H1 (cell line): Measurements from ENCODE around the gene TNC. TPM values are rescaled to one million over a fixed set of nuclear protein-coding genes. Genes with fewer than 3 reads are reported as not detected.

Source experiments
- CTCF ChIA-PET: fragments of 300-600 bp; sonication (Branson Sonifier 250); formaldehyde crosslinking; loops from one replicate; lab custom pipeline; 2021; ENCODE audit not compliant: partially characterized antibody; lab: Charles Lee
- POLR2A ChIA-PET: fragments of 300-600 bp; sonication (Branson Sonifier 250); formaldehyde crosslinking; loops from one replicate; lab custom pipeline; 2021; ENCODE audit warnings: inconsistent platforms; ENCODE audit not compliant: partially characterized antibody; lab: Charles Lee
- DNase-seq, 2 experiments: peaks; one replicate each; pipeline versions ENCODE4 v3.0.0 to v3.0.0-alpha.2; 2010 to 2022; ENCODE audit warnings: low spot score in 2 of 2, low read depth in 1 of 2, mixed read lengths in 1 of 2
- FAIRE-seq: peaks from 2 replicates; lab custom pipeline; 2011; peaks lifted over from hg19 to GRCh38; lab: Jason Lieb, UNC
- H2AFZ ChIP-seq: 2 replicates; pipeline ENCODE4 v1.8.1; 2012; ENCODE audit warnings: low read length, inconsistent platforms
- H2AK5ac ChIP-seq: 2 replicates; pipeline ENCODE4 v1.6.1; 2013; ENCODE audit warnings: low read depth, low read length
- H2BK120ac ChIP-seq: replicated peaks from 2 replicates; pipeline ENCODE3; 2013; ENCODE audit warnings: low read depth, low read length, inconsistent platforms
- H2BK12ac ChIP-seq: 2 replicates; pipeline ENCODE4 v1.6.1; 2013; ENCODE audit warnings: low read depth, low read length
- H2BK15ac ChIP-seq: 2 replicates; pipeline ENCODE4 v1.6.1; 2013; ENCODE audit warnings: low read length
- H2BK20ac ChIP-seq: 2 replicates; pipeline ENCODE4 v1.6.1; 2013; ENCODE audit warnings: low read length
- H2BK5ac ChIP-seq: 2 replicates; pipeline ENCODE4 v1.6.1; 2013; ENCODE audit warnings: low read depth, low read length
- H3K14ac ChIP-seq: 2 replicates; pipeline ENCODE4 v1.6.1; 2013; ENCODE audit warnings: inconsistent platforms; ENCODE audit not compliant: insufficient read length
- H3K18ac ChIP-seq: 2 replicates; pipeline ENCODE4 v1.6.1; 2013; ENCODE audit warnings: low read length; ENCODE audit errors: extremely low read depth
- H3K23ac ChIP-seq: 2 replicates; pipeline ENCODE4 v1.6.1; 2013; ENCODE audit warnings: inconsistent platforms; ENCODE audit not compliant: insufficient read length
- H3K23me2 ChIP-seq: 2 replicates; pipeline ENCODE4 v1.6.1; 2013; ENCODE audit warnings: low read depth, low read length
- H3K27ac ChIP-seq: 2 replicates; pipeline ENCODE4 v1.6.1; 2011; ENCODE audit warnings: low read depth, low read length, inconsistent platforms
- H3K27me3 ChIP-seq, 4 experiments: replicated peaks in 1 of 4; 1 replicate in 1 of 4; 2 replicates in 3 of 4; pipeline versions ENCODE4 v1.6.1 to v1.8.1; 2011 to 2013; ENCODE audit warnings: low read length in 3 of 4, mild to moderate bottlenecking in 3 of 4, inconsistent platforms in 2 of 4, mixed read lengths in 2 of 4, moderate library complexity in 1 of 4; ENCODE audit not compliant: control insufficient read depth in 3 of 4, insufficient read depth in 3 of 4; ENCODE audit errors: extremely low read depth in 1 of 4
- H3K36me3 ChIP-seq, 4 experiments: 2 replicates each; pipeline versions ENCODE4 v1.6.1 to v1.8.1; 2011 to 2013; ENCODE audit warnings: mild to moderate bottlenecking in 4 of 4, low read length in 3 of 4, moderate library complexity in 2 of 4, control low read depth in 1 of 4, inconsistent platforms in 1 of 4; ENCODE audit not compliant: insufficient read depth in 4 of 4, control insufficient read depth in 2 of 4
- H3K4ac ChIP-seq: replicated peaks from 2 replicates; pipeline ENCODE3; 2013; ENCODE audit warnings: low read length, low read depth, mixed read lengths, inconsistent platforms; ENCODE audit not compliant: insufficient read length
- H3K4me1 ChIP-seq, 4 experiments: replicated peaks in 1 of 4; 1 replicate in 1 of 4; 2 replicates in 3 of 4; pipeline versions ENCODE4 v1.6.1 to v1.8.1; 2011 to 2013; ENCODE audit warnings: low read length in 3 of 4, inconsistent platforms in 2 of 4, mixed read lengths in 1 of 4; ENCODE audit not compliant: insufficient read depth in 4 of 4, control insufficient read depth in 3 of 4
- H3K4me2 ChIP-seq, 2 experiments: 2 replicates each; pipeline versions ENCODE4 v1.6.1 to v1.8.1; 2011 to 2013; ENCODE audit warnings: low read depth in 2 of 2, low read length in 2 of 2, control low read depth in 1 of 2, inconsistent platforms in 1 of 2, mild to moderate bottlenecking in 1 of 2; ENCODE audit not compliant: insufficient read depth in 1 of 2
- H3K4me3 ChIP-seq, 4 experiments: fragments of 200-600, 300-600 bp in 1 of 4; sonication (generic), shearing (Covaris generic), sonication (Bioruptor Twin) in 1 of 4; 2 replicates each; pipeline versions ENCODE4 v1.5.1 to v1.8.1; 2011 to 2016; ENCODE audit warnings: low read length in 4 of 4, low read depth in 3 of 4, control low read depth in 2 of 4, inconsistent platforms in 2 of 4, mild to moderate bottlenecking in 2 of 4, mixed read lengths in 1 of 4, moderate library complexity in 1 of 4; ENCODE audit not compliant: insufficient read depth in 2 of 4; ENCODE audit errors: extremely low read depth in 1 of 4
- H3K56ac ChIP-seq: replicated peaks from 2 replicates; pipeline ENCODE3; 2013; ENCODE audit warnings: low read depth, mild to moderate bottlenecking, mixed read lengths, low read length, inconsistent platforms; ENCODE audit not compliant: insufficient read length
- H3K79me1 ChIP-seq: 2 replicates; pipeline ENCODE4 v1.6.1; 2013; ENCODE audit warnings: low read depth, low read length, control low read depth
- H3K79me2 ChIP-seq, 2 experiments: 2 replicates each; pipeline versions ENCODE4 v1.6.1 to v1.8.1; 2012 to 2013; ENCODE audit warnings: low read length in 2 of 2, mild to moderate bottlenecking in 2 of 2, inconsistent platforms in 1 of 2; ENCODE audit not compliant: insufficient read depth in 2 of 2, control insufficient read depth in 1 of 2
- H3K9ac ChIP-seq, 4 experiments: replicated peaks in 1 of 4; 1 replicate in 1 of 4; 2 replicates in 3 of 4; pipeline versions ENCODE4 v1.6.1 to v1.8.1; 2011 to 2013; ENCODE audit warnings: low read depth in 3 of 4, low read length in 3 of 4, control low read depth in 2 of 4, mild to moderate bottlenecking in 2 of 4, moderate library complexity in 2 of 4, inconsistent platforms in 1 of 4; ENCODE audit errors: extremely low read depth in 1 of 4
- H3K9me3 ChIP-seq, 2 experiments: 2 replicates each; pipeline versions ENCODE4 v1.6.1 to v1.8.1; 2012 to 2013; ENCODE audit warnings: mild to moderate bottlenecking in 2 of 2, moderate library complexity in 2 of 2, control low read depth in 1 of 2, inconsistent platforms in 1 of 2, low read depth in 1 of 2, low read length in 1 of 2, mixed read lengths in 1 of 2; ENCODE audit not compliant: insufficient read depth in 2 of 2
- H4K20me1 ChIP-seq, 2 experiments: replicated peaks in 1 of 2; 2 replicates each; pipeline versions ENCODE3 to v1.8.1; 2011 to 2013; ENCODE audit warnings: inconsistent platforms in 2 of 2, low read length in 2 of 2, mild to moderate bottlenecking in 1 of 2; ENCODE audit not compliant: insufficient read depth in 2 of 2, control insufficient read depth in 1 of 2
- H4K5ac ChIP-seq: 2 replicates; pipeline ENCODE4 v1.6.1; 2013; ENCODE audit warnings: low read length, low read depth, mixed read lengths, inconsistent platforms; ENCODE audit not compliant: insufficient read length
- H4K8ac ChIP-seq: 2 replicates; pipeline ENCODE4 v1.8.0; 2013; ENCODE audit warnings: mild to moderate bottlenecking, moderate library complexity, low read length, inconsistent platforms; ENCODE audit not compliant: insufficient read depth; ENCODE audit errors: extremely low read depth
- H4K91ac ChIP-seq: replicated peaks from 2 replicates; pipeline ENCODE3; 2013; ENCODE audit warnings: low read length, mixed read lengths, inconsistent platforms; ENCODE audit not compliant: insufficient read length
- CTBP2 ChIP-seq: IDR thresholded peaks from 2 replicates; pipeline ENCODE4 v1.7.0; 2011; ENCODE audit warnings: borderline replicate concordance, mild to moderate bottlenecking, moderate library complexity, mixed read lengths, low read length; ENCODE audit not compliant: insufficient read depth, insufficient read length
- WGBS, 2 experiments: shearing (Covaris generic) in 1 of 2; methylation state at CpG; one replicate each; pipeline versions ENCODE4 v1.1.6 to v1.1.7; 2013 to 2015; ENCODE audit warnings: low lambda C conversion rate in 2 of 2, mixed read lengths in 2 of 2, inconsistent platforms in 1 of 2, low coverage in 1 of 2, missing lambda C conversion rate in 1 of 2; ENCODE audit not compliant: insufficient replicate concordance in 2 of 2, insufficient coverage in 1 of 2, insufficient read length in 1 of 2; ENCODE audit errors: extremely low coverage in 1 of 2, missing lambda C conversion rate in 1 of 2; 5-methylcytosine and 5-hydroxymethylcytosine counted together
- polyA plus RNA-seq, 7 experiments: library from polyadenylated mRNA; depleted of rRNA in 3 of 7; stranded (reverse) in 5 of 7; unstranded in 2 of 7; fragments of >200 nt in 5 of 7; fragments of 200-250 nt in 2 of 7; gene quantifications; 1 replicate in 5 of 7; 2 replicates in 1 of 7; 4 replicates in 1 of 7; pipeline versions ENCODE4 v1.2.1 to v1.2.3, GENCODE V29; 2011 to 2013; ENCODE audit warnings: missing spikeins in 2 of 7, mixed read lengths in 2 of 7
- total RNA-seq: library from RNA; stranded (reverse); fragmentation: NEBNext Ultra II Directional; extraction: Animal tissue kit (Norgen Biotek cat#: 25700); gene quantifications from 2 replicates; pipeline ENCODE4 v1.2.1, GENCODE V29; 2021

TNC gene
- total and polyA plus RNA-seq, 2 of the 8 experiments (the other 6 are each of a cell fraction or from before 2014, with no cell fraction given), result 6.2 to 11.4 TPM

DNA sequence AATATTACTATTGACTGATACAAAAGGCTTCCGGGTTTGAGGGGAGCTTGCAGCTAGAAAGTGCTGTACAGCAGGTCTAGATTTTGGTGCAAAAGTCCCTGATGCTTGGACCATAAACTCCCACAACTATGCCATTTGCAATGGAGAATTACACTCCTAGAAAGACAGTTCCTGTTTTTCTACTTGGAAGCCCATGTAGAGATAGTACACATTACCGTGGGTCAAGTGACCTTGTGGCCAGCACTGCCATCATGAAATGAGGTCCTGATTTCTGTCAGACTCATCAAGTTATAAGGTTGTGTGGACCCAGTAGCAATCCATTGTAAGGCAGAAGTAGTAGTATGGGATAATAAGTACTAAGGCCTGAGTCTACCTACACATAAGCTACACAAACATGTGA lies 144.7 kb downstream of the TNC start:
- Histone ChIP-seq H3K56ac (no peak overlapping the region), H3K4me2 (no peak overlapping the region), H2BK15ac (no peak overlapping the region), H3K18ac (no peak overlapping the region), H3K27ac (no peak overlapping the region), H2BK12ac (no peak overlapping the region), H3K14ac (no peak overlapping the region), H3K79me1 (no peaks in the 10 kb centered on the region), H2AK5ac (no peak overlapping the region), H3K23ac (no peak overlapping the region), H4K5ac (no peak overlapping the region), H2BK120ac (no peak overlapping the region), H3K23me2 (no peaks in the 10 kb centered on the region), H3K36me3 (no peaks in the 10 kb centered on the region), H4K20me1 (peaks cover 0 to 2% of the 10 kb centered on the region in 2 experiments), H4K8ac (no peak overlapping the region), H3K27me3 (no peaks in the 10 kb centered on the region), H3K4ac (no peak overlapping the region), H2BK5ac (no peak overlapping the region), H4K91ac (no peak overlapping the region), H3K9me3 (no peaks in the 10 kb centered on the region), H3K4me1 (no peaks in the 10 kb centered on the region), H3K9ac (no peak overlapping the region), H2AFZ (no peak overlapping the region), H2BK20ac (no peak overlapping the region), H3K79me2 (no peaks in the 10 kb centered on the region), H3K4me3 (no peak overlapping the region)
- 89% methylated on average over 2 of the region's 2 CpGs; no CpG with 5 or more reads in 1 of the 2 experiments for WGBS, 2 experiments
- ChIA-PET CTCF (interaction anchor here (0.9 kb wide), 2 partner anchors 13 to 59 kb away, joined by 3 read pairs; no protein-coding TSS in a partner anchor), POLR2A (no interaction called here)
- no peak for TF ChIP-seq CTBP2
- no peak for DNase-seq
- FAIRE-seq, result no peak
